Measurements from ENCODE around the gene KIAA2012. TPM values are rescaled to one million over a fixed set of nuclear protein-coding genes. Genes with fewer than 3 reads are reported as not detected.

KIAA2012 gene
- total RNA-seq, 1 donor from 2014 or later: not detected

DNA sequence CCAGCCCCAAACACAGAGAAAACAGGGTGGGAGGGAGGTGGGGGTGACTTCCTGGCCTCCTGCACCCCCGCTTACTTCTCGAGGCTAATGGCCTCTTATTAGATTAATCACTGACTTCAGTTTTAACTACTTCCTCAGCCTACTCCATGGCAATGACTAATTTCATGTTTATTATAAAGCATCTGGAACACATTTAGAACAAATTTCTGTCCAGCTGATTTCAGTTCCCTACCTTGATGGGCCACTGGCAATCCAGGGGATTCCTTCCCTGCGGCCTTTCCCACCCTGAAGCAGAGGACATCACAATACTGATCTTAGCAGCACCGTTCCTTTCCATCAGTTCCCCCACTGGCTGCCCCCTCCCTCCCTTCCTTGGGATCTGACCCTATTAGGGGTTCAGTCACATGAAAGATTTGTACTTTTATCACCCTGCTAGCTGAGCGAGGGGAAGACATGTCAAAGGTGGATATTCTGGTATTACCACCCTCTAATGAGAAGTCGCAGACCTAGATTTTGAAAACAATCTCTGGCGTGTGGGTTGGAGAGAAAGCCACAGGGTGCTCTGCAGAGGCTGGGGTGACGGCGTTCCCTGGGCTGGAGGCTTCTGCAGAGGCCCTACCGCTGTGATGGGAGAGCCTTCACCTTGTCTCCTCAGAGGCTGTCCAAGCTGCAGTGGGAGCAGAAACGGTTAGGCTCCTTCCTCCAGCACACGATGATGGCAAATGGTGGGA is 67.6 kb downstream of the KIAA2012 start:
- ChIA-PET CTCF (no interaction called here), POLR2A (no interaction called here)
- intact Hi-C loops (cut with micrococcal nuclease): no loop called here
- no peak for DNase-seq
- no peak overlapping the region for H3K4me3 Mint-ChIP-seq
- H3K4me1 Mint-ChIP-seq: peaks cover 8% of the 10 kb centered on the region
- no peak for ATAC-seq (ENCODE audit: low read depth)
- no peaks in the 10 kb centered on the region for H3K9me3 Mint-ChIP-seq
- H3K27me3 Mint-ChIP-seq: peaks cover 3% of the 10 kb centered on the region
- no peaks in the 10 kb centered on the region for H3K36me3 Mint-ChIP-seq (ENCODE audit: low read depth)
- TF ChIP-seq, protein P1, sequence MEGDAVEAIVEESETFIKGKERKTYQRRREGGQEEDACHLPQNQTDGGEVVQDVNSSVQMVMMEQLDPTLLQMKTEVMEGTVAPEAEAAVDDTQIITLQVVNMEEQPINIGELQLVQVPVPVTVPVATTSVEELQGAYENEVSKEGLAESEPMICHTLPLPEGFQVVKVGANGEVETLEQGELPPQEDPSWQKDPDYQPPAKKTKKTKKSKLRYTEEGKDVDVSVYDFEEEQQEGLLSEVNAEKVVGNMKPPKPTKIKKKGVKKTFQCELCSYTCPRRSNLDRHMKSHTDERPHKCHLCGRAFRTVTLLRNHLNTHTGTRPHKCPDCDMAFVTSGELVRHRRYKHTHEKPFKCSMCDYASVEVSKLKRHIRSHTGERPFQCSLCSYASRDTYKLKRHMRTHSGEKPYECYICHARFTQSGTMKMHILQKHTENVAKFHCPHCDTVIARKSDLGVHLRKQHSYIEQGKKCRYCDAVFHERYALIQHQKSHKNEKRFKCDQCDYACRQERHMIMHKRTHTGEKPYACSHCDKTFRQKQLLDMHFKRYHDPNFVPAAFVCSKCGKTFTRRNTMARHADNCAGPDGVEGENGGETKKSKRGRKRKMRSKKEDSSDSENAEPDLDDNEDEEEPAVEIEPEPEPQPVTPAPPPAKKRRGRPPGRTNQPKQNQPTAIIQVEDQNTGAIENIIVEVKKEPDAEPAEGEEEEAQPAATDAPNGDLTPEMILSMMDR (IDR thresholded peaks at IDR 0.05): no peak
- no peak overlapping the region for H3K27ac Mint-ChIP-seq

DNA sequence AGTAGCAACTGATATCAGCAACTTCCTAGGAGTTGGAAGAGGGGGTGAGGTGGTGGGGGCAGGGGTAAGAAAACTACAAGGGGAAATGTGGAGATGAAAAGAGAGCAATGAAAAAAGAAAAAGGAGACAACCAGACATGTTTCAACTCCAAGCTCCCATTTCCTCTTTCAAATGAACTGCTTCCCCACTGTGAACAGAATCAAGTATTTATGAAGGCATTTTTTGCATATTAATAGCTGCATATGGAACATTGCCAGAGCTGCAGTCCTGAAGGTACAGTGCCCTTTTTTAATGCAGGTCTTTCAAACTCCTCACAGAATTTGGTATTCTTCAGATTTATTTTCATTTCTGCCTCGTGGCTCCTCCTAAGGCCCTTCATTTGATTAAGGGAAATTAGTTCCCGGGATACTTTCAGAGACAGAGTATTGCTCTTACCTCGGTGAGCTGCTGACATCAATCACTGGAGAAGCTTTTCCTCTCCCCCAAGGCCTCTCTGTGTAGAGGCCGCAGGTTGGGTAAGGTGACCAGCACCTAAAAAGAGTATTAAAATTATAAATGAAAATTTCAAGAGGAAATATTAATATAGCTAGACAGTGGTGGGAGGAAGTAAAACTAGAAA is 68.4 kb downstream of the KIAA2012 start:
- Mint-ChIP-seq H3K27ac (no peak overlapping the region), H3K4me1 (peaks cover 8% of the 10 kb centered on the region), H3K36me3 (ENCODE audit: low read depth) (no peaks in the 10 kb centered on the region), H3K4me3 (no peak overlapping the region), H3K9me3 (no peaks in the 10 kb centered on the region), H3K27me3 (peaks cover 3% of the 10 kb centered on the region)
- POLR2A ChIA-PET: no interaction called here
- CTCF ChIA-PET: no interaction called here
- intact Hi-C loops (cut with micrococcal nuclease): no loop called here
- no peak for DNase-seq
- TF ChIP-seq, protein P1 (IDR thresholded peaks at IDR 0.05): no peak
- ATAC-seq (ENCODE audit: low read depth): no peak

DNA sequence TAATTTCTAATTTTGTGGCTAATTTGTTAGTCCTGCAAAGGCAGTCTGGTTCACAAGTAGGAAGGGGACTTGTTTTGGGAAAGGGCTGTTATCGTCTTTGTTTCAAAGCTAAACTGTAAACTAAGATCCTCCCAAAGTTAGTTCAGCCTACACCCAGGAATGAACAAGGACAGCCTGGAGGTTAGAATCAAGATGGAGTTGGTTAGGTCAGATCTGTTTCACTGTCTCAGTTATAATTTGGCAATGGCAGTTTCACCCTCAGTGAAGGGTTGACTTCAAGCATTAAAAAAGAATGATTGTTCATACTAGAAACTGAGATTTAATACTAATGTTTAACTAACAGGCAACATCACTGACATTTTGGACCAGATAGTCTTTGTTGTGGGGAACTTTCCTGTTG is 69.5 kb downstream of the KIAA2012 start:
- ChIA-PET POLR2A (no interaction called here), CTCF (no interaction called here)
- Mint-ChIP-seq H3K9me3 (no peaks in the 10 kb centered on the region), H3K4me3 (no peak overlapping the region), H3K27me3 (peaks cover 3% of the 10 kb centered on the region), H3K27ac (no peak overlapping the region), H3K4me1 (peaks cover 8% of the 10 kb centered on the region), H3K36me3 (ENCODE audit: low read depth) (no peaks in the 10 kb centered on the region)
- TF ChIP-seq, protein P1 (IDR thresholded peaks at IDR 0.05): no peak
- intact Hi-C loops (cut with micrococcal nuclease): no loop called here
- DNase-seq (no peak), ATAC-seq (ENCODE audit: low read depth) (no peak)

DNA sequence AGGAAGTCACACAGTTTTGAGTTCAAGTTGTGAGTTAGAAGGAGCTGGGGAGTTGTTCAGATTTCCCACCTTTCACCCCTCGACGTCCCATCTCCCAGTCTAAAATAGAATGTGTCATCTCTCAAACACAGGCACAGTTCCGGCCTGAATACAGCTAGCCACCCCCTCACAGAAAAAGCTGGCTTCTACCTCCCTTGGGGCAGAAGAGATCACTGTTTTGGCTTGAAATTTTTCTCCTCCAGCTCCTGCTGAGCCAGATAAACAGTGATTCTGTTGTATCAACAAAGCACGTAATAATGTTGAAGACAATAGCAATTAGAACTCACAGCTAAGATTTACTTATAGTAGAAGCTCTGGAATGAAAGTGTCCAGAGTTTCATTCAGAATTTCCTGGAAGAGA is 74.7 kb downstream of the KIAA2012 start:
- Mint-ChIP-seq H3K4me3 (no peak overlapping the region), H3K4me1 (no peaks in the 10 kb centered on the region), H3K27me3 (peaks cover 11% of the 10 kb centered on the region), H3K9me3 (no peaks in the 10 kb centered on the region), H3K27ac (no peak overlapping the region), H3K36me3 (ENCODE audit: low read depth) (no peaks in the 10 kb centered on the region)
- TF ChIP-seq, protein P1 (IDR thresholded peaks at IDR 0.05): no peak
- DNase-seq (no peak), ATAC-seq (ENCODE audit: low read depth) (no peak)
- CTCF ChIA-PET: no interaction called here
- intact Hi-C loops (cut with micrococcal nuclease): no loop called here
- POLR2A ChIA-PET: no interaction called here

DNA sequence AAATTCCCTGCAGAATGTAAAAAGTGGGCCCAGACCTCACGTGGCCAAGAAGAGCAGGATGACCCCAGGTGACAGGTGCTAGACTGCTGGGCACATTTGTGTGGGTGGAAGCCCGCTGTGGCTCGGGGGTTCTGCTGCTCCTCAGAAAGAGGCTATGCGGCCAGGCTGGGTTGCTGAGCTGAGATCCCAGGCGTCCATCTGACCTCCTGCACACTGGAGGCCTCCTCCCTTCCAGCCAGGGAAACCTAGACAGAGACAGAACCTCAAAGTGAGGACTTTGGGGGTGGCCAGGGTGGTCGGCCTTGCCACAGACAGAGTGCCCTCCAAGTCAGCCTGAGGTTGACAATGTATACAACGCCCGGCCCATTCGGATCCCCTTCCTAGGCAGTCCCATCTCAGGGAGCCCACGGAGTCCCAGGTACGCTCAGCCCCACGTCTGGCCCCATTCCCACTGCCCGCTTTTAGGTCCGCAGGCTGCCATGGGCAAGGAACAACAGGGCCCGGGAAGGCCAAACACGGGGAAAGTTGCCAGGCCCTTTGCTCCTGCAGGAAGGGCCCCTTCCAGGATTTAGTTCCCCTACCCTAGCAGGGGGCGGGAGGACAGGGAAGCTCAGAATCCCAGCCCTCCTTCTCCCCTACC is 75.6 kb downstream of the KIAA2012 start:
- intact Hi-C loops (cut with micrococcal nuclease): no loop called here
- ChIA-PET POLR2A (no interaction called here), CTCF (no interaction called here)
- Mint-ChIP-seq H3K27ac (no peak overlapping the region), H3K27me3 (peaks cover 13% of the 10 kb centered on the region), H3K9me3 (no peaks in the 10 kb centered on the region), H3K4me1 (no peaks in the 10 kb centered on the region), H3K4me3 (no peak overlapping the region), H3K36me3 (ENCODE audit: low read depth) (no peaks in the 10 kb centered on the region)
- DNase-seq (no peak), ATAC-seq (ENCODE audit: low read depth) (no peak)
- TF ChIP-seq, protein P1 (IDR thresholded peaks at IDR 0.05): no peak

Measured in activated B cell treated with CpG ODN at 0.5 μM for 24 hours (primary cell).